DMS114 treated with DMSO at 0.1 percent for 48 hours (cell line): ENCODE data around the gene PRR13.
"Not testable (repeated sequence)": the region's sequence is repeated elsewhere in the genome, so short reads cannot be mapped to it uniquely, and the experiment has no call there.

ENCODE experiments used
- DNase-seq: peaks from one replicate; lab custom pipeline; 2025; ENCODE audit not compliant: unreplicated experiment; lab: John Stamatoyannopoulos, UW

Gene PRR13

DNA sequence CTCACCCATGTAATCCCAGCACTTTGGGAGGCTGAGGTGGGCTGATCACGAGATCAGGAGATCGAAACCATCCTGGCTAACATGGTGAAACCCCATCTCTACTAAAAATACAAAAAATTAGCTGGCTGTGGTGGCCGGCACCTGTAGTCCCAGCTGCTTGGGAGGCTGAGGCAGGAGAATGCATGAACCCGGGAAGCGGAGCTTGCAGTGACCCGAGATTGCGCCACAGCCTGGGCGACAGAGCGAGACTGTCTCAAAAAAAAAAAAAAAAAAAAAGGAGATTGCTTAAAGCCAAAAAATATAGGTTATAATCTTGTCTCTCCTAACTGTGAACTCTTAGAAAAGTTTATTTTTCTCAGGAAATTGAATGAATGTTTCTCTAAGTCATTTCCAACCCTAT, 6.2 kb upstream of the PRR13 start:
- not testable (repeated sequence) for DNase-seq

DNA sequence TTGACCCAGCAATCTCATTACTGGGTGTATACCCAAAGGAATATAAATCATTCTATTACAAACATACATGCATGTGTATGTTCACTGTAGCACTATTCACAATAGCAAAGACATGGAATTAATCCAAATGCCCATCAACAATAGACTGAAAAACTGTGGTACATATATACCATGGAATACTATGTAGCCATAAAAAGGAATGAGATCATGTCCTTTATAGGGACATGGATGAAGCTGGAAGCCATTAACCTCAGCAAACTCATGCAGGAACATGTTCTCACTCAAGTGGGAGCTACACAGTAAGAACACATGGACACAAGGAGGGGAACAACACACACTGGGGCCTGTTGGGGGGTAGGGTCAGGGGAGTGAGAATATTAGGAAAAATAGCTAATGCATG, 2.0 kb upstream of the PRR13 start:
- not testable (repeated sequence) for DNase-seq

- no peak for DNase-seq
Measured at GRCh38 chr12:53443955-53444354, 2.4 kb downstream of the PRR13 start.

- DNase-seq: not testable (repeated sequence)
Measured at GRCh38 chr12:53444593-53445325, 3.2 kb downstream of the PRR13 start.

- DNase-seq: no peak
Measured at GRCh38 chr12:53450936-53451335, 9.4 kb downstream of the PRR13 start.

DNA sequence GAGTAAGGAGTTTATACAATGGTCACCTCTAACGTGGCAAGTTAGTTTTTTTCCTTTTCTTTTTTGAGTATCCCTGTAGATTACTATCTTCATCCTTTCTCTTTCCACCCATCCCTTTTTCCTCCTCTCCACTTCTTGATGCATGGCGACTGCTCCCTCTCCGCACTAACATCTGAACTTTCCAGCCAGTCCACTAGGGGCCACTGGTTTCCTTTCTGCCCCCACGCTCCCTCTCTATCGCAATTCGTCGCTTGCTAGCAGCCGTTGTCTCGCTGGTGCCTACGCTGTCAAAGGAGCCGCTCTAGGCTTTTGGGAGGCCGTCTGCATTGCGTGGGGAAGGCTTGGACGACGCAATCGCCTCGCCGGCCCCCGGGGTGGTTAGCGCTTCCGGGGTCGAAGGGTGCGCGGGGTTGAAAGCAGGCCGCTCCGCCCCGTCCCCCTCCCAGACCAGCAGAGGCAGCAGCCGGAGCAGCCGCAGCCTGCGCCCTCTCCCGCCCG, 10.2 kb downstream of the PRR13 start, which contains the start of gene PCBP2:
PCBP2 (plus strand) TSS at position 442 of the 498 bp plus-strand sequence. CDS start 2,699 bp downstream, outside the sequence.
- DNase-seq: peak; percentile 99

GRCh38 chr12:53452159-53453077, 10.9 kb downstream of the PRR13 start:
- DNase-seq: peak; percentile 38

DNA sequence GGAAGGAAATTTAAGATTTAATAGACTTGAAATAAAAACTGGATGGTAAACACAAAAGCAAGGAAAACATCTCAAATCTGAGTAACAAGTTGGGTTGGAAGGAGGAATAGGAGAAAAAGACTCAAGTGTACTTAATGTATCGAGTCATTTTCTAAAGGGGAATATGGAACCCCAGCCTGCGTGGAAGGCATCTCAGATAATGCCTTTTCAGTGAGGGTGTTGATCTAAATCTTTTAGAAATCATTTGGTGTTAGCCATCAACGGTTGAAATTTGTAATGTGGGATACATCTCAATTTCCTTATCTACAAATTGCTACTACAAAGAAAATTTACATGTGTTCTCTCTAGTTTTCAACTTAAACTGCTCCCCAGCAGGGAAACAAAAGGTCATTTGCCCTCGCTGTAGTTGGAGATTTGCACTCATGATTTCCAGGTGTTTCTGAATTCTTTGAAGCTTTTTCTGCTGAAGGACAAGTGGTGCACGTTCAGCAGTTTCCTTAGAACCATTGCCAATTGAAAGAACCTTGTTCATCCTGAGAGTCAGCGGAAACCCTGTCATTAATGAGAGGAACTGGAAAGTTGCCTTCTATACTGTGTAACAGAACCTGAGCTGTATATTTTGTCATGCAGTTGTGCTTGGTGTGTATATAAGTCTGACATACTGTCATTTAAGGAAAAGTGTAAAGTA, 12.6 kb downstream of the PRR13 start:
- no peak for DNase-seq

GRCh38 chr12:53454707-53455106, 13.2 kb downstream of the PRR13 start:
- DNase-seq: no peak

GRCh38 chr12:53456654-53457366, 15.3 kb downstream of the PRR13 start:
- DNase-seq: no peak

- no peak for DNase-seq
Measured at GRCh38 chr12:53459097-53459496, 17.6 kb downstream of the PRR13 start.

DNA sequence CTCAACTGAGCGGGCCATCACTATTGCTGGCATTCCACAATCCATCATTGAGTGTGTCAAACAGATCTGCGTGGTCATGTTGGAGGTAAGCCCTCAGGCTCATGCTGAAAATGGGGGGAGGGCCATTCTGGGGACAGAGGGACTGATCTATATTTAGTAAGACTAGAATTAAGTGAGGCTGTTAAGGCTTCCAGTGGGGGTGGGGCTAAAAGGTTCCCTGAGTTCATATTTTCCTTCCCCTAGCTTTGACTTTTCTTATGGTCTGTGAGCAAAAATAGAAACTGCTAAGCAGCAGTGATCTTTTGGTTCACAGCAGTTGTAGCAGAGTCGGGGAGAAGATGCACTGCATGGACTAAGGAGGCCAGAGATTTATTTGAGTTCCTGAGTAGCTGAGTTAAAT, 19.5 kb downstream of the PRR13 start:
- no peak for DNase-seq

DNA sequence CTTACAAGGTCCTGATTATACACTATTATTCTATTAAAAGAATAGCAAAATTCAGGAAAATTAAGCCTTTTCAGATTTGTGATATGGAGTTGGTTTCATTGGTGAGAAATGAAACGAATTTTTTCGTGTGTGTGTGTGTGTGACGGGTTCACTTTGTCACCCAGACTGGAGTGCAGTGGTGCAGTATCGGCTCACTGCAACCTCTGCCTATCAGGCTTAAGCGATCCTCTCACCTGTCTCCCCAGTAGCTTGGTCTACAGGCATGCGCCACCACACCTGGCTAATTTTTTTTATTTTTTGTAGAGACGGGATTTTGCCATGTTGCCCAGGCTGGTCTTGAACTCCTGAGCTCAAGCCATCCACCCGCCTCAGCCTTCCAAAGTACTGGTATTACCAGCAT, 20.1 kb downstream of the PRR13 start:
- no peak for DNase-seq

DNA sequence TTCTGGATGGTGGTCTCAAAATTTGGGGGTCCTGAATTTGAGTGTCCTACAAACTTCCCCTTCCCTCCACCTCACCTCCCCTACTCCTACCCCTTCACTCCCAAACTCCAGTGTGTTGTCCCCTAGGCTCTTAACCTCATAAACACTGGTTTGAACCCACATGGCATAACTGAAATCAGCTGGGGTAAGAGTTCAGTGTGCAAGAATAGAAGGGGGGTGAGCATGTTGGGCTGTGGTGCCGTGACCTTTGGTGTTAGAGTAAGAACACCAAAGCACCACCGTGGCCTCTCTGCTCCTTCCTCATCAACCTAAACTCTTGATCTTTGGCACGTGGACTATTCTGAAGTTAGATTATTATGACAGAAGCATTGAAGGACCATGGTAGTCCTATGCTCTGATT, 21.4 kb downstream of the PRR13 start:
- DNase-seq: no peak

DNA sequence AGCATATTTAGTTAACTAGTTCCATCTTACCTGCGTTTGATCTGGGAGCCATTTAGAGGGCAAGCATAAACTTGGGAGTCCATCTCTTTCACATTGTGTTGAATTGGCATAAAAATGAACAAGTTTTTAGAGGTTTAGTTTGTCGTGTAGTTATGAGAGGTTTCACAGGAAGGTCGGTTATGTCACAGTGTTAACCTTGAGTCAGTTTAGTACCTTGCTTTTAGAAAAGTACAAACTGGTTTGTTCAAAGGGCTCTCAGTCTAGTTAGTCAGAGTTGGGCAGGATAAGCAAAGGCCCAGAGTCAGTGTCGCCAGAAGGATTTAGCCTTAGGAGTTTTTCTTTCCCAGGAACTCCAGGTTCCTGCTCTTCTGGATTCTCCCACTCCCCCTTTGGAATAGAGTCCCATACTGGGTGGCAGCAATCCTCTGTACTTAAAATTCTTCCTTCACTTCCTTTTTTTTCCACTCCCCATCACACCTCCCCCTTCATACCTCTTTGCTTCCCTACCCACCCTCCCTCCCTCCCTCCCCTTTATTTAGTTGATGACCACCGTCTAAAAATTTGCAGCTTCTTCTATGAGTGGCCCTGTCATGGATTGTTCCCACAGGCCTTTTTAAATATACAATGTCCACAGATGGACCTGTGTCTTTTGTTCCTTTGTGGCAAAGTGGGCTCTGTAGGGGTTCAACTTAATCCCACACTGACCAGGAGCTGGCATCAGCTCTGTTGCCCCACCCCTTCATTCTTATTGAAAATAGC, 22.4 kb downstream of the PRR13 start:
- no peak for DNase-seq

DNA sequence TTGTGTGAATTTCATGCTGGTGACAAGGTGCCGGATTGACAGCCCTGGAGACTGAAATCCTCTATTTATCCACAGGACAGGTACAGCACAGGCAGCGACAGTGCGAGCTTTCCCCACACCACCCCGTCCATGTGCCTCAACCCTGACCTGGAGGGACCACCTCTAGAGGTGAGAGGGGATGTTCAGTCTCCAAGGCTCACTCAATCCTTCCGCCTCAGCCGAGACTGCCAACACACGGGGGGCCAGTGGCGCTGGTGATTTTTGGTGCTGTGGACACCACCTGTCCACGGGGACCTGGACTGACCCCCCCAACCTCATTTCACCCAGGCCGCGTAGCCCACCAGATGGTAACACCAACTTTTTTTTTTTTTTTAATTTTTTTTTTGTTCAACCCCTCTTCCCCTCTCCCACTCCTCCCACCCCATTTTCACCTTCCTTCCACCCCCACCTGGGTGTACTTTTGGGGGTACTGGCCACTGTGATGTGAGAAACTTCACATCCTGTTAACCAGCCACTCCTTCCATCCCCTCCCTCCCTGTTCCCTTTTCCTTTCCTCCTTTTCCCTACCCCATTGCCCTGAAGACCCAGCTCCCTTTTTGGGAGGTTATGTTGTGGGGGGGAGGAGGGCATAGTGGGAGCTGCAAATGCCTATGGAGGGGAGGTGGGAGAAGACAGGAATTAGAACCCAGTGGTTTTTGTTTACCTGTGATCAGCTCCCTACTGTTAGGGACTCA, 23.3 kb downstream of the PRR13 start:
- DNase-seq: no peak

- no peak for DNase-seq
Measured at GRCh38 chr12:53465679-53466078, 24.1 kb downstream of the PRR13 start.

DNA sequence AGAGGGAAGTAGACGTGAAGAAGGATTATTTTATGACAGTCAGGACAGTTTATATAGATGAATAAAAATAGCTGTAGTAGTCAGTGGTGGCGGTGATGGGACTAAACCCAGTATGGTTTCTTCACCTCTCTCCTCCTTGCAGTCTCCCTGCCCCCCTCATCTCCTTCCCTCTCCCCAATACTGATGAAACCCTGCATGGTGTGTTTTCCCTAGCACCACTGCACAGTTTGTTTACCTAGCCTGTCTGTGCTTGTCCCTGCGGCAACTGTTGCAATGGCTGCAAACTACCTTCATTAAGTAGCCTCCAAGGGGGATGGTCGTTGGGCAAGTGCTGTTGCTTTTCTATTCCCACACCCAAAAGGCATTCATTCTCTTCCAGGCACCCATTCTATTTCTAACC, 25.1 kb downstream of the PRR13 start:
- DNase-seq: no peak

DNA sequence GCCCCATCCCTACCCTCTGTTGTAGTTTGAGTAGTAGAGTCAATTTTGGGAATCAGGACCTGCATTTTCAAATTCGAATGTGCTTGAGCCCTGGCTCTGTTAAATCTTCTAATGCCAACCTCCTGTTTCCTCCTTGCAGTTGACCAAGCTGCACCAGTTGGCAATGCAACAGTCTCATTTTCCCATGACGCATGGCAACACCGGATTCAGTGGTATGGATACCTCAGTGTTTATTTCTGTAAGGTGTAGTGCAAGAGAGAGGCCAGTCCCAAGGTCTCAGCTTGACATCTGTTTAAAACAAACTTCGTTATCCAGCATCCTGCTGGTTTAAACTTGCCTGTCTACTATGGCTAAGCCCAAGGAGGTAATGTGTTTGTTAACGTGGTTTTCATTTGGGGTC, 25.5 kb downstream of the PRR13 start:
- no peak for DNase-seq
